HL-60/S4 (cell line): ENCODE data around the gene DHRS2.
"Not testable (repeated sequence)": the region's sequence is repeated elsewhere in the genome, so short reads cannot be mapped to it uniquely, and the experiment has no call there.

Source experiments
- in situ Hi-C: fragments of 300-500 bp; cut with MboI; formaldehyde crosslinking; loops from 2 replicates; pipeline ENCODE4 v1.14.3; 2022; ENCODE audit warnings: low sequenced_read_pairs

The DHRS2 gene, protein sequence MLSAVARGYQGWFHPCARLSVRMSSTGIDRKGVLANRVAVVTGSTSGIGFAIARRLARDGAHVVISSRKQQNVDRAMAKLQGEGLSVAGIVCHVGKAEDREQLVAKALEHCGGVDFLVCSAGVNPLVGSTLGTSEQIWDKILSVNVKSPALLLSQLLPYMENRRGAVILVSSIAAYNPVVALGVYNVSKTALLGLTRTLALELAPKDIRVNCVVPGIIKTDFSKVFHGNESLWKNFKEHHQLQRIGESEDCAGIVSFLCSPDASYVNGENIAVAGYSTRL

DNA sequence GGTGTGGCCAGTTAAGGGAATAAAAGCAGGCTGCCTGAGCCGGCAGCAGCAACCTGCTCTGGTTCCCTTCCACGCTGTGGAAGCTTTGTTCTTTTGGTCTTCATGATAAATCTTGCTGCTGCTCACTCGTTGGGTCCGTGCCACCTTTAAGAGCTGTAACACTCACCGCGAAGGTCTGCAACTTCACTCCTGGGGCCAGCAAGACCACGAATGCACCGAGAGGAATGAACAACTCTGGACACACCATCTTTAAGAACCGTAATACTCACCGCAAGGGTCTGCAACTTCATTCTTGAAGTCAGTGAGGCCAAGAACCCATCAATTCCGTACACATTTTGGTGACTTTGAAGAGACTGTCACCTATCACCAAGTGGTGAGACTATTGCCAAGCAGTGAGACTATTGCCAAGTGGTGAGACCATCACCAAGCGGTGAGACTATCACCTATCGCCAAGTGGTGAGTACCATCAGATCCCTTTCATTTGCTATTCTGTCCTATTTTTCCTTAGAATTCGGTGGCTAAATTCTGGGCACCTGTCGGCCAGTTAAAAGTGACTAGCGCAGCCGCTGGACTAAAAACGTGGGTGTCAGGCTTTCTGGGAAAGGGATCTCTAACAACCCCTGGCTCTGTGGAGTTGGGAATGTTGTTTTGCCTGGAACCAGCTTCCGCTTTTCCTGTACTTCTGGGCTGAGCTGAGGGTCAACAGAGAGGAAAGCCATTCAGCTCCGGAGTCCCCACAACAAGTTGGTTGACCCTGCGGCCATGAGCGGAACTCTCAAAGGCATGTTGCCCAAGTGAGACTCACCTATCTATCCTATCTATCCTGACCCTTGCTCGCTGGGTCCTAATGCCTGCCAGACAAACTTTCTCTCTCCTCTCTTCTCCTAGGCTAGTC, at the start of gene DHRS2:
Gene DHRS2 (plus strand): TSS at position 48 of the 895 bp plus-strand sequence. CDS start 2,501 bp downstream, outside the sequence.
- in situ Hi-C loops = no loop called here

- in situ Hi-C loops = no loop called here
Measured at GRCh38 chr14:23588884-23589598, 47.1 kb upstream of the DHRS2 start.

DNA sequence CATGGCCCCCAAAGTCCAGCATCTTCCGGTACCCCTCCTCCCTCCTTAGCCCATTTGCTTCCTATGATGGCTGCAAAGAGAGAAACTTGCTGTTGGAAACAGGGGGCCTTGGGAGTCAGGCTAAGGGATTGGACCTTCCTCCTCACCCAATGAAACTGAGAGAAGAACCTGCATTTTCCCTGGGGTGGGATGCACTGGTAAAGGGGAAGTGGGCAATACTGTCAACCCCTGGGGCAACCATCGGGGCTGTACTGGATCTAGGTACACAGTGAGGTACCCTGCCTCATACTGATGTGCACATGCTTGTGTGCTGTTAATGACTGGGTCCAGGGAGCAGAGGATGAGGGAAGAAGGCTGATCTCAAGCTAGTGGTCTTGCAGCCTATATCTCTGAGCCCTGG, 46.6 kb upstream of the DHRS2 start:
- in situ Hi-C loops = no loop called here

- in situ Hi-C loops = no loop called here
Measured at GRCh38 chr14:23590198-23590597, 46.0 kb upstream of the DHRS2 start.

- in situ Hi-C loops = not testable (repeated sequence)
Measured at GRCh38 chr14:23594191-23594590, 42.0 kb upstream of the DHRS2 start.

DNA sequence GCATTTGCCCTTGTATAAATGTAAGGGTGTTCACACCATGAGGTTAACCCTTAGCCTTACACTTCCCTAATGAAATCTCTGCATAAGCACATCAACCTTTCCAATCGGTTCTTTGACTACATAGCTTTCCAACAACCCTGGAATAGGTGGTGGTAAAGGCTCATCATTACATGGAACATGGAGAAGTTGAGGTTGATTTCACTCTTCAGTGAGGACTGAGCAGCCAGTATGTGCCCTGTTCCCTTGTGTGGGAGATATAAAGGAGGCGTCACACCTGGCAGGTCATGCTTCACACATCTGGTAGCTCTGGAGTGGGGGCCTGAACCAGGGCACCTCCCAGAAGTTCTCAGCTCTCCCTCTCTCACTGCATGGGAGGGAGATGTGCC, 35.8 kb upstream of the DHRS2 start:
- in situ Hi-C loops = no loop called here

- in situ Hi-C loops = no loop called here
Measured at GRCh38 chr14:23600806-23601205, 35.4 kb upstream of the DHRS2 start.

DNA sequence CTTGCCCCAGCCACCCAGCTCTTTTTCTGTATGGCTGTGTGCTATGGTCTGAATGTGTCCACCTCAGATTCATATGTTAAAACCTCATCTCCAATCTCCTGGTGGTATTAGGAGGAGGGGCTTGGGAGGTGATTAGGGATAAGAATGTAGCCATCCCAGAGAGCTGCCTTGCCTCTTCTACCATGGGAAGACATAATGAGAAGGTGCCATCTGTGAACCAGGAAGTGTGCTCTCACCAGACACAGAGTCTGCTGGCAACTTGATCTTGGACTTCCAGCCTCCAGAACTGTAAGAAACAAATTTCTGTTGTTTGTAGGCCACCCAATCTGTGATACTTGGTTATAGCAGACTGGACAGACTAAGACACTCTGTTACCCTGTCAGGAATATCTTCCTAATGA, 34.7 kb upstream of the DHRS2 start:
- in situ Hi-C loops = no loop called here

GRCh38 chr14:23601845-23602180, 34.4 kb upstream of the DHRS2 start:
- in situ Hi-C loops = no loop called here

DNA sequence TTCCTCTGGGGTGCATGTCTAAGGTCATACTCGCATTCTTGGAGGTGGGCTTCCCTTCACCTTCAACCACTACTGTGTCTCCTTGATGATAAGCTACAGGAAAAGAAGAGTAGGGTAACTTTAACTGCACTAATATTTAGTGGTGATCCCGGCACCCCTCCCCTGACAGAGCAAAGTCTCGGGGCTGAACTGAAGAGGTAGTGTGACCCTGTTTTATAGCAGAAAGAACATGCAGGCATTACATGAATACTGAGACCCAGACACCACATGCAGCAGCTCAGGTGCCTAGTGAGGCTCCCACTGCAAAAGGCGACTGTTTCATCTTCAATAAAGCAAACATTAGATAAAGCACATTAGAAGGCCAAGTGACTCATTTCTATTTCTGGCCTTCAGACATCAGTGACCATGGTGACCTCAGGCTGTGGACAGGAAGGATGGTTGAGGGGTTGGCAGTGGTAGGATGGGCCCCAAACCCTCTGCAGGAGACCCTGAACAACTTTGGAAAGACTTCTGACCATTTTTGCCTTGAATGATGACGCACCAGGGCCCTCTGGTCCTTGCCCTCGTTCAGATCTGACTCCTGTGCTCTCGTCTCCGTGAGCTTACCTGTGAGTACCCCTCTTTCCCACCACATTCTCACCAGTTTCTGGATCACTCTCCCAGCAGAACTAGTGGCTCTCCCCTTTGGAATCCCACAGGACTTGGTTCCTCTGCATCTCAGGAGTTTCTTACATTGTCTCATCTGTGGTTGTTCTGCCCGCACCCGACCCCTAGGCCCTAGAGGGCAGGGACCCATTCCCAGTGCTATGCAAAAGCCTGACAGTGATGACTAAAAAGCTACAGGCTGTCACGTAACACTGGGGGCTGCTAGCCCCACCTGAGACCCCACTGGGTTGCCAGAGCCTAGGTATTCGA, 33.7 kb upstream of the DHRS2 start:
- in situ Hi-C loops = no loop called here

DNA sequence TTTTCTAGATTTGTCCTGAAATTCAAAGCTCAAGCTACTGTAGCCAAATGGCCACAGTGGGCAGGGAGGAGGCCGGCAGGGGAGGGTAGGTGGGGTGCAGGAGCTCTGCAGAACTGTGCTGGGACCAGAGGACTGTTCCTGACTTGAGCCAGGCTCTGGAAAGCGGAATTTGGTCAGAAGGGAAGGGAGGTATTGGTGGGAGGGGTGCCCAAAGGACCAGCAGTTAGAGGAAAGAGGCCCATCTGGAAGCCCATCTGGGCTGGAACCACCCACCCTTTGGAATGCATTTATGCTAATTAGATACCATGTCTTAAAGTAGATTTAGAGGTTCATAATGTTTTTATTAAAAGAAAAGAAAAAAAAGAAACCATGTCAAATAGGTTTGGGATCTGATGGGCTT, 33.1 kb upstream of the DHRS2 start:
- in situ Hi-C loops = no loop called here

DNA sequence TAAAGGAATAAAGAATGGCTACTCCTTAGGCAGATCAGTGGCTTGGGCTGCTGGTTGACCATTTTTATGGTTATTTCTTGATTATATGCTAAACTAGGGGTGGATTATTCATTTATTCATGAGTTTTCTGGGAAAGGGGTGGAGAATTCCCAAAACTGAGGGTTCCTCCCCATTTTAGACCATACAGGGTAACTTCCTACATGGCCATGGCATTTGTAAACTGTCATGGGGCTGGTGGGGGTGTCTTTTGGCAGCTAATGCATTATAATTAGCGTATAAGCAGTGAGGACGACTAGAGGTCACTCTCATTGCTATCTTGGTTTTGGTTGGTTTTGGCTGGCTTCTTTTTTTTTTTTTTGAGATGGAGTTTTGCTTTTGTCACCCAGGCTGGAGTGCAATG, 32.0 kb upstream of the DHRS2 start:
- in situ Hi-C loops = no loop called here

DNA sequence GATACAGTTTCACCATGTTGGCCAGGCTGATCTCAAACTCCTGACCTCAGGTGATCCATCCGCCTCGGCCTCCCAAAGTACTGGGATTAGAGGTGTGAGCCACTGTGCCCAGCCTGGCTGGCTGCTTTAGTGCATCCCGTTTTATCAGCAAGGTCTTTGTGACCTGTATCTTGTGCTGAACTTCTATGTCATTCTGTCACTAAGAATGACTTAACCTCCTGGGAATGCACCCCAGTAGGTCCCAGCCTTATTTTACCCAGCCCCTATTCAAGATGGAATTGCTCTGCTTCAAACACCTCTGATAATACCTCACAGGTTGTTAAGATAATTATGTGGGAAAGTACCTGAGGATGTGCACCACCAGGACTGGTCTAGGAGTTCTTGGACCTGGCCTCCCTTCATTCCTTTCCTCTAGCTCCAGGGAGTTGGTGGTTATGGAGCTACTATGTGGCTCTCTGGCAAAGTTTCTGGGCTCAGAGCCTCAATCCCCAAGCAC, 31.4 kb upstream of the DHRS2 start:
- in situ Hi-C loops = no loop called here

DNA sequence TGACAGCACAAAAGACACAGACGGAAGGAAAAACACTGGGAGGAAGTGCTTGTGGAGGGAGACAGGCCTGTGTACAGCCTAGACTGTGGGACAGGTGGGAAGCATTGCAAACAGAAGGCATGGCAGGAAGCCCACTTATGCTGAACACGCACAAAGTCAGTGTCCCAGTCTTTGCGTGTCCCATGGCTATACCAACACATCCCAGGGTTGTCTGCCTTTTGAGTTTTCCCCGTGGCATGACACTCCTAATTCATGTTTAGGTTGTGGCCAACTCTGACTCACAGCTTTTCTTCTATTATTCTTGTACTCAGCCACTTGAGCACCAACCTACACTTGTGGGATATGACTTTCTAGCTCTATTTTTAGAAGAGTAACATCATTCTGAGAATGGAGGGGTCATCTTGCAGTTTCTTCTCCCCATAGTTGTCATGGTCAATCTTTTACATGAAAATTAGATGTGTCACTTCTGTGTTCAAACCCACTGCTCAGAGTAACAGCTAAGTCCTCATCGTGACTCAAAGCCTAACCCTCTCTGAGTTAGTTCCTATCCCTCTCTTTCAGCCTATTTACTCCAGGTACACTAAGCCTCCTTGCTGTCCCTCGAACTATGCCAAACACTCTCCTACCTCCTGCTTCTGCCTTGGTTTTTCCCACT, 30.1 kb upstream of the DHRS2 start:
- in situ Hi-C loops = no loop called here

DNA sequence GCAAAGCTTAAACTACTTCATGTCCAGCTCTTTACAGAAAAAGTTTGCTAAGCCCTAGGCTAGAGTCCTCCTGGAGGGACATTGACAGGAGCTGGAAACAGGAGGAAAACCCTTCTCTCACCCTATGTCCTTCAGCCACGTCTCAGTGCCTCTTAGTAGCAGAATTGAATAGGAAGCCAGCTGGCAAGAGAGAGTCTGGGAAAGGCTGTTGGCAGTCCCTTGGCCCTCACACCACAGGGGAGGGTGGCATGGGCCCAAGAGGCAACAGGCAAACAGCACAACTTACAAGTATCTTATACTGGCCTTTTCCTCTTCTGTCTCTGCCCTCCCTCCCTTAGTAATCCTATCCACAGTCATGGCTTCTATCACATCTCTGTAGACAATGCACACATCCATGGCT, 27.7 kb upstream of the DHRS2 start:
- in situ Hi-C loops = no loop called here

DNA sequence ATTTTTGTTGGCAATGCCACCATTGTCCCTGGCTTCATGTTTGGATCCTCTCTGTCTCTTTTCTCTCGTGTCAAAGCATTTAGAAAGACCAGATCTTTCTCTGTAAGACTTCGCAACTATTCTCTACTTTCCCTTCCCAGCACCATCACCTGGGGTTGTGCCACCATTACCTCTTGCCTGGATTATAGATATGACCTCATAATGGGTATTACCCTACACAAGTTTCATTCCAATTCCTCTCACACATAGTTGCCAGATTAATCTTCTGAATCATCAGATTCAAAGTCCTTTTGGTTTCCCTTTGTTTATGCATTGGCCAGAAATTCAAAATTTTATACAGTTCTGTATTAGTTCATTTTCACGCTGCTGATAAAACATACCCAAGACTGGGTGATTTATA, 27.2 kb upstream of the DHRS2 start:
- in situ Hi-C loops = no loop called here

DNA sequence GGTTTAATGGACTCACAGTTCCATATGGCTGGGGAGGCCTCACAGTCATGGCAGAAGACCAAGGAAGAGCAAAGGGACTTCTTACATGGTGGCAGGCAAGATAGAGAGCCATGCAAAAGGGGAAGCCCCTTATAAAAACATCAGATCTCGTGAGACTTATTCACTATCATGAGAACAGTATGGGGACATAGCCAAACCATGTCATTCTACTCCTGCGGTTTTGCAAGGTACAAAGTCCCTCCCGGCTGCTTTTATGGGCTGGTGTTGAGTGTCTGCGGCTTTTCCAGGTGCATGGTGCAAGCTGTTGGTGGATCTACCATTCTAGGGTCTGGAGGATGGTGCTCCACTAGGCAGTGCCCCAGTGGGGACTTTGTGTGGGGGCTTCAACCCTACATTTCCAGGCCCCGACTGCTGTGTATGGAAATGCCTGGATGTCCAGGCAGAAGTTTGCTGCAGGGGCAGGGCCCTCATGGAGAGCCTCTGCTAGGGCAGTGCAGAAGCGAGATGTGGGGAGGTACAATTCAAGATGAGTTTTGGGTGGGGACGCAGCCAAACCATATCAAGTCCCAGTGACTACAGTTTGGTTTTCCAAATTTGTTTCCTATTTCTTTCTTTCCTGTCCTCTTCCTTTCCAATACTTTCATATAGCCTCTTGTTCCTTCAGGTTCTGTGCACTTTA, 26.6 kb upstream of the DHRS2 start:
- in situ Hi-C loops = not testable (repeated sequence)

DNA sequence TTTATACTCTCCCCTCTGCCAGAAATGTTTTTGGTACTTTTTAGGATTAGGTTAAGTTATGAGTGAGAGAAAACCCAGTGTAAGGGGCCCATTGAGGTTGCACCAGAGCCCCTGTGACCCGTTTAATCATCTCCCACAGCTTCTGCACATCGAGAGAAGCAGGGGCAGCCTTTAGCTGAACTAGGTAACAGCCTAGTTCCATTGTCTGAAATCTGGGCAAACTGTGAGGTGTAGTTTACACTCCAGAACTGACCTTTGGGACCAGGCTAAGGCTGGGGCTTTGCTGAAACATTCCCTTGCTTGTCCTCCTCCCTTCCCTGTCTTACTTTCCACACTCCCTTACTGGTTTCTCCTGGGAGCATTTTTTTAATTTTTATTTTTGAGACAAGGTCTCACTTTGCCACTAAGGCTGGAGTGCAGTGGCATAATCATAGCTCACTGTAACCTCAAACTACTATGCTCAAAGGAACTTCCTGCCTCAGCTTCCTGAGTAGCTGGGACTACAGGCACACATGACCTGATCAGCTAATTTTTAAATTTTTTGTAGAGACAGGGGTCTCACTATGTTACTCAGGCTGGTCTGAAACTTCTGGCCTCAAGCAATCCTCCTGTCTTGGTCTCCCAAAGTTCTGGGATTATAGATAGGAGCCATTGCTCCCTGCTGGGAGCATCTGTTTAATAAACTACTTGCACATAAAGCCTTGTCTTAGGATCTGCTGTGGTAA, 25.9 kb upstream of the DHRS2 start:
- in situ Hi-C loops = no loop called here

DNA sequence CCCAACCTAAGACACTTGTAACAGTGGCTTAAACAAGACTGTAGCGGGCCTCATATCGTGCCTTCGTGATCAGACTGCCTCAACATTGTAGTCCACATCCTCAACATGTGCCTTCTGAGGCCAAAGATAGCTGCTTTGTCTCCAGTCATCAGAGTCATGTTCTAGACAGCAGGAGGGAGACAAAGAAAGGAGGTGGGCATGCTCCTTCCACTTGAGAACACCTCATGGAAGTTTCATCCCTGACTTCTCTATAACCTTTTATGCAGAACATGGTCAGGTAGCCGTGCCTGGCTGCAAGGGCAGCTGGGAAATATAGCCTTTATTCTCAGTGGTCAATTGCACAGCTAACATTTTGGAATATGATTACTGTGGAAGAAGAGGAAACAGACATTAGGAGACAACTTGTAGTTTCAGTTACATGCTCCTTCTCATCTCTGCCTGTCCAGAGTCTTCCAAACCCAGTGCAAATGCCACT, 25.3 kb upstream of the DHRS2 start:
- in situ Hi-C loops = no loop called here
